ENCODE results near the gene MAPK9.

MAPK9 gene

GRCh38 chr5:180206993-180207392, 84.9 kb downstream of the MAPK9 start:
- DNase-seq (ENCODE audit: low read depth in 1 of 2, low spot score in 1 of 2), result no peak

DNA sequence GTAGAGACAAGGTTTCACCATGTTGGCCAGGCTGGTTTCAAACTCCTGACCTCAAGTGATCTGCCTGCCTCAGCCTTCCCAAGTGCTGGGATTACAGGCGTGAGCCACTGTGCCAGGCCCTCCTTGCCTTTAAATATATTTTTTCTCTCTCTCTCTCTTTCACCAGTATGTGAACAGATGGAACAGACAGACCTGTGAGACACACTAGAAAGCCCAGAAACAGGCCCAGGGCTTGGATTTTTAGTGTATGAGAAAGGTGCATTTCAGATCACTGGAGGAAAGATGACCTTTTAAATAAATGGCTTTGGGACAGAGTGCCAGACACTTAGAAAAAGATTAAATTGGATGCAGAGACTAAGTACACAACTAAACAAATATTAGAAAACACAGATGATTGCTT, 86.0 kb downstream of the MAPK9 start:
- no peak for DNase-seq (ENCODE audit: low read depth in 1 of 2, low spot score in 1 of 2)

DNA sequence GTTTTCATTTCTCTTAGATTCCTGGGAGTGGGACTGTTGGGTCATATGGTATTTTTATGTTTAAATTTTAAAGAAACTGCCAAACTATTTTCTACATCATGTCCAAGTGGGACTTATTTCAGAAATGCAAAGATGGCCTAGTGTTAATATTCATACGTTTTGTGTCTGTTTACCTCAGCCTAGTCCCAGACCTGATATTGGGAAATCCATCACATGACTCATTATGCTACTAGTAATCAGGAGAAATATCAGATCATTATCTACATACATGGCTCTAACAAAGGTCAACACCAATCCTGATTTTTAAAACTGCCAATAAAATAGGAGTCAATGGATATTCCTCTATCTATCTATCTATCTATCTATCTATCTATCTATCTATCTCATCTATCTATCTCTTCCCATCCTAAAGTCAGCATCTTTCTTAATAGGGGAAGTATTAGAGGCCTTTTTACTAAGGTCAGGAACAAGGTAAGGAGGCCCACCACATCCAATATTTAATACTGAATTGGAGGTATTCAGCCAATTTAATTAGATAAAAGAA, 87.5 kb downstream of the MAPK9 start:
- no peak for DNase-seq (ENCODE audit: low read depth in 1 of 2, low spot score in 1 of 2)

GRCh38 chr5:180202939-180203573, 88.8 kb downstream of the MAPK9 start:
- DNase-seq (ENCODE audit: low read depth in 1 of 2, low spot score in 1 of 2), result no peak

DNA sequence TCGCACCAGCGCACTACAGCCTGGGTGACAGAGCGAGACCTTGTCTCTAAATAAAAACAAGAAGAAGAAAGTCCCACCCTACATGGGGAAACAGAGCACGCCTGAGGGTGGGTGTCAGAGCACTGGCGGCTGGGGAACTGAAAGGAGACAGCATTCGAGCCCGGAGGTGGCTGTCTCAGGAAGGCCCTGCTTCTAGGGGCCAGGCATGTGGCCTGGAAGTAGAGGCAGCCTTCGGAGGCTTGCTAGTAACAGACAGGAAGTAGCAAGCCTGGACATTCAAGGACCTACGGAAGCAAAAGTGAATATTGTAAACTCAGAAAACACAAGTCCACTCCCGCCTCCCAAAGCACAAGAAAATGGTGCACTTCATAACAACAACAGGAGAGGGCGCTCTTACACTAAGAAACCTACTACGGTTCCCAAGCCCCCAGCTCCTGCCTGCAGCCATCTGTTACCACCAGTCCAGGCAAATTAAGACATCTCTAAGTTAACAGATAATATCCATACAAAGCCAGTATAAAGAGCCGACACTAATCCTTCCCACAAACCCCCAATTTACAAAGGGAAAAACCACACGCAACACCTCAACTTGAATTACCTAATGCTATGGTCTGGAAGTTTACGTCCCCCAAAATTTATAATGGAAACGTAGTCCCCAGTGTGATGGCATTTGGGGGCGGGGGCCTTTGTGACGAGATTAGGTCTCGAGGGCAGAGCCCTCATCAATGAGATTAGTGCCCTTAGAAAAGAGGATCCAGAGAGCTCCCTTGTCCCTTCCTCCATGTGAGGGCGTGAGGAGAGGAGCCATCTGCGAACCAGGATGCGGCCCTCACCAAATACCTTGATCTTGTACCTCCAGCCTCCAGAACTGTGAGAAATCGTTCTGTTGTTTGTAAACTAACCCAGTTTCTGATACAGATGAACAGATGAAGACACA, 90.6 kb downstream of the MAPK9 start:
- DNase-seq (ENCODE audit: low read depth in 1 of 2, low spot score in 1 of 2), result no peak

GRCh38 chr5:180199390-180199789, 92.5 kb downstream of the MAPK9 start:
- no peak for DNase-seq (ENCODE audit: low read depth in 1 of 2, low spot score in 1 of 2)

- no peak for DNase-seq (ENCODE audit: low read depth in 1 of 2, low spot score in 1 of 2)
These were observed 93.7 kb downstream of the MAPK9 start for GRCh38 chr5:180198208-180198607.

GRCh38 chr5:180197016-180197702, 94.7 kb downstream of the MAPK9 start:
- DNase-seq (ENCODE audit: low read depth in 1 of 2, low spot score in 1 of 2), result no peak

DNA sequence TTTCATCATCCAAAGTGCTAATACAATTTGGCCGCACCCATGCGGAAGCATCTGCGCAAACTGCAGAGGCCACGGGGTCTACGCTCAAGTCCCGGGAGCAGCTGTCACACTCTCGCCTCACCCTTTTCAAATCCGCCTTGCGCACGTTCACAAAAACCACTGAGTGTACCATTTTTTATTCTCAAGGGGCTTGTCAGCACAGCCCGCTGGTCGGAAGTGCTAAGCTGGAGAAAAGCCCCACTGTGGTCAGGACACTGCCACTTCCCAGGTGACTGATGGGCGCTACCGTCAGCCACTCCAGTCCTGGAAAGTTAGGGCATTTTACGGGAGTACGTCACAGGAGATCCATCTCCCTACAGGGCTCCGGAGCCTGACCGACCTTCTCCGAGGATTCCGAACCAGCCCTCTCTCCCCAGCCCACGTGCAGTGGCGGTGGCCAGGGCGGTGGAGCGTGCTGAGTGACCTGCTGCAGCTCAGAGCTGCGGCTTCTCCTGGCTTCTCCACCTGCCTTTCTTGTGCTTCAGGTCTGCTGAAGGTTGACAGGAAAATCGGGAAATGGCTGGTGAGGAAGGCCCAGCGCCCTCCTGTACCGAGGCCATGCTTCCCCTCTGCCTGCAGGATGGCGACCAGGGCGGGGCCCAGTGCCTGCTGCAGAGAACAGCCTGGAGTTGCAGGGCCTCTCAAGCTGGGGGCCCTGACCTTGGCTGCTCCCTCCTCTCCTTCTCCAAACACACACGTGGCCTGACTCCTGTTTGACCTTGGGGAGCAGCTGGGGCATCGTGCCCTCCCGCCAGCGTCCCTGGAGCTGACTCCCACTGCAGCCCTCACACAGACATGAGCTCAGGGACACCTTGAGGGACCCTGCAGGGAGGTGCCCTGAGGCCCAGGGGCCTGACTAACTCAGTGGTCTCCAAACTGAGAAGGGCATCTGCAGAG, 97.2 kb downstream of the MAPK9 start:
- no peak for DNase-seq (ENCODE audit: low read depth in 1 of 2, low spot score in 1 of 2)

GRCh38 chr5:180193749-180194375, 98.0 kb downstream of the MAPK9 start:
- DNase-seq (ENCODE audit: low read depth in 1 of 2, low spot score in 1 of 2), result no peak

DNA sequence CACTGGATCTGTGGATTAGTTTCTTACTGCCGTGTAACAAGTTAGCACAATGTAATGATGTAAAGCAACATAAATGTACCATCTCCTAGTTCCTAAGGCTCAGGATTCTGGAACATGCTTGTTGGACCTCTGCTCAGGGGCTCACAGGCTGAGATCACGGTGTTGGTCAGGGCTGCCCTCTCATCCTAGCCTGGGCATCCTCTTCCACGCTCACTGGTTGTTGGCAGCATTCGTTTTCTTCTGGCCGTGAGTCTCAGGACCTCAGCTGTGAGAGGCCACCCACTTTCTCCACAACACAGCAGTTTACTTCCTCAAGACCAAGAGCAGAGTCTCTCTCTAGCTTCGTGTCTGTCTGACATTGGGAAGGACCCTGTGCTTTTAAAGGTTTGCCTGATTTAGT, 100.2 kb downstream of the MAPK9 start:
- DNase-seq (ENCODE audit: low read depth in 1 of 2, low spot score in 1 of 2), result no peak

DNA sequence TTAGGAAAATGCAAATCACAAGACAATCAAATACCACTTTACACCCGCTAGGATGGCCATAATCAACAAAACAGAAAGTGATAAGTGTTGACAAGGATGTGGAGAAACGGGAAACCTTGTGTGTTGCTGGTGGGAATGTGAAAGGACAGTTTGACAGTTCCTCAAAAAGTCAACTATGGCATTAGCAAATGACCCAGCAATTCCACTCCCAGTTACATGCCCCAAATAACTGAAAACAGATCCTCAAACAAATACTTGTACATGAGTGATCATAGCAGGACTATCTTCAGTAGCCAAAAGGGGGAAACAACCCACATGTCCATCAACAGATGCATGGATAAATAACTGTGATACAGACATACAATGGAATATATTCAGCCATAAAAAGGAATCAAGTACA, 104.1 kb downstream of the MAPK9 start:
- DNase-seq (ENCODE audit: low read depth in 1 of 2, low spot score in 1 of 2), result no peak
